HTERT RPE-1 (cell line): ENCODE measurements around the gene PTGIR.
"Not testable (repeated sequence)": the region's sequence is repeated elsewhere in the genome, so short reads cannot be mapped to it uniquely, and the experiment has no call there.

Source experiments
- in situ Hi-C: fragments of 300-500 bp; cut with MboI; formaldehyde crosslinking; loops from 4 replicates; pipeline ENCODE4 v1.14.3; 2020; ENCODE audit warnings: low sequenced_read_pairs

PTGIR gene

DNA sequence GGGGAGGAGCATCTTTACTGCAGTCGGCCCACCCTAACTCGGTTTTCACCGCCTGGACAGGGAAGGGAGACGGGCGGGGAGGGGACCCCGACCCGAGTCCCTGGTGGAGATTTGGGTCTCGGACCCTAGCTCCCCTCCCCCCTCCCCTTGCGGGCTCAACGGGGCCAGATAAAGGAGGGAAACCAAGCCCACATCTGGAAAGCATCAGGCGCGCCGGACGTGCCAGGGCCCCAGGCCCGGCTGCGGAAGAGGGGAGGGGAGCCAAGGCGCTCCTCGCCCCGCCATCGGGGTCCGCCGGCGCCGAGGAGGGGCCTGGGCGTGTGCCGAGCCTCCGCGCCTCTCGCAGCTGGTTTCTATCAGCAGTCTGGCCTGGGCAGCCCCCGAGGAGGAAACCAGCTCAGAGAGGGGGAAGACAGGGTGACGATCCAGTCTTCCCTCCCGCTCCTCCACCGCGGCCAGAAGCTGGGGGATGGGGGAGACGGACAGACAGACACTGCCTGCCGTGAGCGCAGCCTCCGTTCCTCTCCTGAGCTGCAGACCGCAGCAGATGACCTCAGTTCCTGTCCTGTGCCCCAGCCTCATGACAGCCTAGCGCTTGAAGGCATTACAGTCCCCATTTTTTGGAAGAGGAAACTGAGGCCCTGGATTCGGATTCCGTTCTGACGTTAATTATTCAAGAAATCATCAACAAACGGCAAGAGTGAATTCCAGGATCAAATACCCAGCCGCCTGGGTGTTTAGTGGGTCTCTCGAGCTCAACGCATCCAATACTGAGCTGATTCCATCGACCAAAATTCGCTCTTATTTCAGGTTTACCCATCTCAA is 14.7 kb upstream of the PTGIR start:
- in situ Hi-C loops = no loop called here

- in situ Hi-C loops = no loop called here
Observed at GRCh38 chr19:46637224-46637623, 12.3 kb upstream of the PTGIR start.

GRCh38 chr19:46635920-46636761 is 11.3 kb upstream of the PTGIR start, which contains the start of gene GNG8:
Gene GNG8, minus strand, starts transcription at chr19:46636202. Its CDS starts 1,520 bp downstream, at chr19:46634682.
- in situ Hi-C loops = no loop called here

- in situ Hi-C loops = no loop called here
Observed at GRCh38 chr19:46634656-46635218, 9.8 kb upstream of the PTGIR start.

GRCh38 chr19:46634045-46634655 is 9.3 kb upstream of the PTGIR start:
- in situ Hi-C loops = no loop called here

- in situ Hi-C loops = no loop called here
Observed at GRCh38 chr19:46633130-46633529, 8.2 kb upstream of the PTGIR start.

DNA sequence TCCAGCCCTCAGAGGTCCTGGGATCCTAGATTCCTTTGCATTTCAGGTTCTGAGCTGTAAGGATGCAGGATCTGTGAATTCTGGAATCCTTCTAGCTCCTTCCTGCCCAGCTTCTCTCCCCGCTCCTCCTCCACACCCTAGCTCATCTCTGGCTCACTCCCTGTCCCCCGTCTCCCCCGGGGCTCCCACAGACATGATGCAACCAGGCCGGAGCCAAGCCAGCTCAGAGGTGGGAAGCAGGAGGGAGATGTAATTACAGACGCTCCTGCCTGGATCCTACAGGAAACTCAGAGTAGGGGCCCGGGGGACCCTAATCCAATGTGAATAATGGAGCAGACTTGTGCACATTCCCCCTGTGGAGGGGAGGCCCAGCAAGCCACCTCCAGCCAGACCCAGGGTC is 6.6 kb upstream of the PTGIR start:
- in situ Hi-C loops = no loop called here

- in situ Hi-C loops = no loop called here
Observed at GRCh38 chr19:46630586-46631205, 5.8 kb upstream of the PTGIR start.

- in situ Hi-C loops = no loop called here
Observed at GRCh38 chr19:46629546-46630025, 4.7 kb upstream of the PTGIR start.

DNA sequence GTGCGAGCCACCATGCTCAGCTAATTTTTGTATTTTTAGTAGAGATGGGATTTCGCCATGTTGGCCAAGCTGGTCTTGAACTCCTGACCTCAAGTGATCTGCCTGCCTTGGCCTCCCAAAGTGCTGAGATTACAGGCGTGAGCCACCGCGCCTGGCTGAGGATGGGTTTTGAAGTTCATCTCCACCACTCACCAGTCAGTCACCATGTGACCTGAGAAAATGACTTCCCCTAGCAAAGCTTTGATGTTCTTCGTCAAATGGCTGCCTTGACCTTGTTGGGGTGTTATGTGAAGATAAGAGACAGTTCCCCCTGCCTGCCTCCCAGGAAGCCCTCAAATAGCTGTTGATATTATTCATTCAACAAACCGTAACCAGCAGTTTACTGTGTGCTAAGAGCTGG is 4.1 kb upstream of the PTGIR start:
- in situ Hi-C loops = not testable (repeated sequence)

DNA sequence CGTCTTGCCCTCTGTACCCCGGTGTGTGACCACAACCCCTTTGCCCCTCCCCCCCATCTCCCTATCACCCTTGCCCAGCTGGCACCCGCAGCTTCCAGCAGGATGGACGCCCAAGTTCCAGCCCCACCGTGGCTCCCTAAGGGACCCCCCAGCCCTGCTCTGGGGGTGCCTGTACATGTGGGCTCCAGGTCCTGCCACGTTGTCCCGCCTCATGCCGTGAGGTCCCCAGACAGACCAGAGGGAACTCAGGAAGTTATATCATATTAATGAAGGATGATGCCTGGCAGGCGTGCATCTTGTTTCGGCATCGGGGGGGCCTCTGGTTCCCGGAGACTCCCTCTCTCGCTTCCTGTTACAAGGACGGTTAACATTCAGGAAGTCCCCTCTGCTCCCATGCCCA is 1.6 kb upstream of the PTGIR start:
- in situ Hi-C loops = no loop called here

DNA sequence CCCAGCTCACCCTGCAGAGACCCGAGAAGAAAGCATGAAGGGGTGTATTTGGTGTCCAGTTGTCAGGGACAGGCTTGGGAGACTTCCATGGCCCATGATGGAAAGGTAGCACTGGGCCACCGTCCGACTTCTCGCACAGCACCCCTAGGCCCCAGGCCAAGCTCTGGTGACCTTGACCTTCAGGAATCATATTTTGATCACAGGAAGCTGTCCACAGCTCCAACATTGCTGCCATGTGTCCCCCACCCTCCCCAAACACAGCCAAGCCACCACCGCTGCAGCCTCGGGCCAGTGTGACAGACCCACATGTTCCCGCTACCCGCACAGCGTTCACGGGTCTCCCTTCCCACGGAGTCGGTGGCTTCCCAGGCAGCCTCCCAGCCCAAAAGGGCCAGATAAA is 842 bp upstream of the PTGIR start:
- in situ Hi-C loops = no loop called here

DNA sequence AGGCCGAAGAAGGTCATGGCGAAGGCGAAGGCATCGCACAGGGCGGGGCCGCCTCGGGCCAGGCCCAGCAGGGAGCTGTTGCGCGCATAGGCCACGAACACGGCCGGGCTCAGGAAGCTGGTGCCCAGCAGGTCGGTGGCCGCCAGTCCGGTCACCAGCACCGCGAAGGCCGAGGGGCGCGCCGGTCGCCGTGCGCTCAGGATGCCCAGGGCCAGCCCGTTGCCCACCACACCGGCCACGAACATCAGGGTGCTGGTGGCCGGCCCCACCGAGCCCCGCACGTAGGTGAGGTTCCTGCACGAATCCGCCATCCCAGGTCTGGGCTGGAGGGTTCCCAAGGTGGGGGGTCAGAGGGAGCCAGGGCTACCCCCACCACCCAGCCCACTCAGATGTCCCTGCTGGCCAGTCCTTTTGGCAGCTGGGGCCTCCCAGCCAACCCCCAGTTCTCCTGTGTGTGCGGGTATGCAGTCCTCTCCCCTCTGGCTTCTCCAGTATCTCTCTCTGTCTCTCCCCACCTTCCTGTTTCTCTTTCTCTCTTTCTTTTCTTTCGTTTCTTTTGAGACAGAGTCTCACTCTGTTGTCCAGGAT is 880 bp downstream of the PTGIR start:
- in situ Hi-C loops = no loop called here

DNA sequence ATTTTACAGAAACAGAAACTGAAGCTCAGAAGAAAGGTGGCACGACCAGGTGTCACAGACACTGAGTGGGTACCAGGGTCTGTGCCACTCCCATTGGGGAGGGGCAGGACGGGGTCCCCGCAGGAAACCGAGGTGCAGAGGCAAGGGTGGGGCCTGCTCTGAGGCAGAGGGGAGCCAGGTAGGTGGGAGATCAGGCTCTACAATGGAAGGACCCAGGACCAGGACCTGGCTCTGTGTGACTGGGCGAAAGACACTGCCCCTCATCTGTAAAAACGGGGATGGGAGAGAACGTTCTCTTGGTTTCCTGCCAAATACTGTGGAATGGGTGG is 2.8 kb downstream of the PTGIR start:
- in situ Hi-C loops = no loop called here

- in situ Hi-C loops = no loop called here
Observed at GRCh38 chr19:46621191-46622117, 3.4 kb downstream of the PTGIR start.

DNA sequence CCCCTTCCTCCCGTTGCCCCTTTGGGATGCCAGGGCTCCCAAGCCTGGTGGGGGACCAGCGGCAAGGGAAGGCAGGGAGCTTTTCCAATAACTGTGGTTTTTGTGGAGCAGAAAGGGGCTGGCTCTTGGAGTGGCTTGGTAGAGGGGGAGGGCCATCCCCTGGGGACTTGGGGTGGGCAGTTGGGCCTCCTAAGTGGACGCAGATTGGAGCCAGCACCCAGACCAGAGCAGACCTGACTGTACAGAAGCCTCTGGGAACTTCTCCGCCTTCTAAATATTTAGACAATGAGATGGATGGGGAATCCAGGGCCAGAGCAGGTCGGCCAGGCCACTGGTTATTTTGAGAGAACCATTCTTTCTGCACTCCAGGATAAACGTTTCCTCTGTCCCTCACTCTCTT is 4.2 kb downstream of the PTGIR start:
- in situ Hi-C loops = no loop called here

DNA sequence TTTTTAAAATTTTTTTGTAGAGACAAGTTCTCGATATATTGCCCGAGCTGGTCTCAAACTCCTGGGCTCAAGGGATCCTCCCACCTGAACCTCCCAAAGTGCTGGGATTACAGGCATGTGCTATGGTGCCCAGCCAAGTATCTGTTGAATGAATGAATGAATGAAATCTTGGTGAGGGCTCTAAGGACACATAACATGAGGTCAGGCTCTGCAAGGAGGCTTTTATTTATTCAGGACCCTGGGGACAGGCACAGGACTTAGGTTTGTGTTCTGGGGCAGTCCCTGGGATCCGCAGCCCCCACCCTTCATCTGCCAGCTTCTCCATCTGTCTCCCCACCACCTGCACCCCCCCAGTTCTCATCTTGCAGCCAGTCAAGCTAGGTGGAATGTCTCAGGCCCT is 4.6 kb downstream of the PTGIR start:
- in situ Hi-C loops = no loop called here

DNA sequence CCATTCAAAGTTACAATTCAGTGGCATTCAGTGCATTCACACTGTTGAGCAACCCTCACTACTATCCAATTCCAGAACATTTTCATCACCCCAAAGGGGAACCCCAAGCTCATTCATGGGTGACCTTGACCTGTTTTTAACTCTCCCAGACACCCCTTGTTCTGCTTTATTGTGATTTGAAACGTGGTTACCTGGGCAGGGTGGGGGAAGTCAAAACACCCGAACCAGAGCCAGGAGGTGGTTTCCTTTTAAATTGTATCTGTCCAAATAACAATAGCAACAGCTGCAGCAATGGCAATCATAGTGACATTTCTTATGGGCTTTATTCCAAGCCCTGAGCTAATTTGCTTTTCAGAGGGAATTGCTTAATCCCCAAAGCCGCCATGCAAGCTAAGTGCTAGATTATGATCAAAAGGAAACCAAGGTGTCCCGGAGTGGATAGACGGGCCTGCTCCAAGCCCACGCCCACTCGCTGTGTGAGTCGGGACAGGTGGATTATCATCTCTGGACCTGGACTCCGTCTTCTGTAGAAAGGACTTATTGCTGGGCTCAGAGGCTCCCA is 6.1 kb downstream of the PTGIR start:
- in situ Hi-C loops = no loop called here

DNA sequence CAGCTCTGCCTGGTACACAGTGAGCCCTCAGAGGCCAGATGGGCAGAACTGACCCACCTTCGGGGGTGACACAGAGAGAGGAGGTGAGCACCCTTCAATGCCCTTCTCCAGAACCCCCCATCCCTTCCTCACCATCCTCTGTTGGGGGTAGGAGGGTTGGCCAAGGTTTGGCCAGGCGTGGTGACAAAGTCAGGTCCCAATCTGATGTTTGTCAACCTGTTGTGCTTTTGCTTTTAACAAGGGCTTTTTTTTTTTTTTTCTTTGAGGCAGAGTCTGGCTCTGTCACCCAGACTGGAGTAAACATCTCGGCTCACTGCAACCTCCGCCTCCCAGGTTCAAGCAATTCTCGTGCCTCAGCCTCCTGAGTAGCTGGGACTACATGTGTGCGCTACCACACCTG is 7.3 kb downstream of the PTGIR start:
- in situ Hi-C loops = no loop called here
